K562 (cell line): ENCODE results near the gene DTWD2. TPM values are rescaled to one million over a fixed set of nuclear protein-coding genes. Genes with fewer than 3 reads are reported as not detected.

Experiments
- CBX8 ChIP-seq: fragments of 200-600 bp; sonication (generic); IDR thresholded peaks from 2 replicates; pipeline ENCODE4 v1.6.1; 2012; ENCODE audit warnings: borderline replicate concordance, mixed run types, low read depth, mild to moderate bottlenecking, moderate library complexity, mixed read lengths, low read length, control low read depth, inconsistent platforms; ENCODE audit not compliant: poor library complexity, severe bottlenecking; ENCODE audit errors: extremely low read depth
- DDX20 ChIP-seq: fragments of 450-650 bp; IDR thresholded peaks from 2 replicates; pipeline ENCODE4 v1.6.1; 2016; ENCODE audit warnings: missing genetic modification characterization, low read depth, mild to moderate bottlenecking, missing compliant biosample characterization, moderate library complexity
- ESRRA ChIP-seq: fragments of 450-650 bp; IDR thresholded peaks from 2 replicates; pipeline ENCODE4 v1.6.1; 2014; ENCODE audit warnings: low read depth, mild to moderate bottlenecking, moderate library complexity, borderline replicate concordance
- GTF2F1 ChIP-seq: IDR thresholded peaks from 2 replicates; pipeline ENCODE4 v1.6.1; 2011; ENCODE audit warnings: low read depth, low read length, improper control_type of control experiment
- MCM7 ChIP-seq, 2 experiments: fragments of 450-650 bp; IDR thresholded peaks; 2 replicates each; pipeline ENCODE4 v1.6.1; 2016 to 2018
- MED1 ChIP-seq: sonication (generic); formaldehyde crosslinking; IDR thresholded peaks from 2 replicates; pipeline ENCODE4 v1.8.1; 2023; ENCODE audit warnings: missing genetic modification reagents, borderline replicate concordance
- NR4A1 ChIP-seq, 2 experiments: fragments of 250-450 bp in 1 of 2; fragments of 450-650 bp in 1 of 2; sonication (Bioruptor Pico) in 1 of 2; IDR thresholded peaks; 2 replicates each; pipeline versions ENCODE4 v1.4.0 to v1.6.1; 2016 to 2020; ENCODE audit warnings: mild to moderate bottlenecking in 2 of 2, missing compliant biosample characterization in 1 of 2, missing genetic modification characterization in 1 of 2, moderate library complexity in 1 of 2
- RBBP5 ChIP-seq: fragments of 200-600 bp; sonication (generic); IDR thresholded peaks from 2 replicates; pipeline ENCODE4 v1.6.1; 2012; ENCODE audit warnings: borderline replicate concordance, mild to moderate bottlenecking, low read length, control low read depth, inconsistent platforms; ENCODE audit not compliant: insufficient read depth, poor library complexity, severe bottlenecking
- SRSF7 ChIP-seq: fragments of 200-400 bp; formaldehyde crosslinking; optimal IDR thresholded peaks from 2 replicates; pipeline ENCODE3; 2017; ENCODE audit warnings: mild to moderate bottlenecking, low read depth, low read length
- ZZZ3 ChIP-seq: fragments of 450-650 bp; IDR thresholded peaks from 2 replicates; pipeline ENCODE4 v1.6.1; 2016; ENCODE audit warnings: antibody characterized with exemption, mild to moderate bottlenecking, moderate library complexity
- polyA plus RNA-seq, 8 experiments: library from polyadenylated mRNA; depleted of rRNA in 4 of 8; stranded (reverse) in 5 of 8; unstranded in 3 of 8; fragments of >200 nt; fragmentation: Nextera tagmentation in 2 of 8; fragmentation: Illumina TruSeq in 1 of 8; extraction: Ambion mirVana in 2 of 8; extraction: Trizol in 1 of 8; gene quantifications; 2 replicates each; pipeline versions ENCODE4 v1.2.1 to v1.2.3, GENCODE V29; 2011 to 2014; ENCODE audit warnings: inconsistent platforms in 1 of 8, missing spikeins in 1 of 8
- total RNA-seq, 7 experiments: library from RNA; depleted of rRNA in 6 of 7; stranded (reverse); fragments of >200 nt in 6 of 7; fragmentation: Illumina TruSeq in 2 of 7; extraction: Trizol in 2 of 7; gene quantifications; 2 replicates each; pipeline versions ENCODE4 v1.2.1 to v1.2.3, GENCODE V29; 2011 to 2021; ENCODE audit warnings: low replicate concordance in 1 of 7
- TF ChIP-seq, protein P1 (sequence below): fragments of 250-450 bp; sonication (Bioruptor Pico); IDR thresholded peaks from 2 replicates; pipeline ENCODE4 v1.5.0; 2020; ENCODE audit warnings: mild to moderate bottlenecking, borderline replicate concordance
- TF ChIP-seq, protein P2 (sequence below): fragments of 250-450 bp; sonication (Bioruptor Pico); IDR thresholded peaks from 2 replicates; pipeline ENCODE4 v1.4.0; 2020; ENCODE audit warnings: mild to moderate bottlenecking, moderate library complexity

Gene DTWD2
- total and polyA plus RNA-seq, 9 of the 15 experiments (the other 6 are each of a cell fraction or from before 2014, with no cell fraction given): 0.99 to 10.8 (median 4.1) TPM

DNA sequence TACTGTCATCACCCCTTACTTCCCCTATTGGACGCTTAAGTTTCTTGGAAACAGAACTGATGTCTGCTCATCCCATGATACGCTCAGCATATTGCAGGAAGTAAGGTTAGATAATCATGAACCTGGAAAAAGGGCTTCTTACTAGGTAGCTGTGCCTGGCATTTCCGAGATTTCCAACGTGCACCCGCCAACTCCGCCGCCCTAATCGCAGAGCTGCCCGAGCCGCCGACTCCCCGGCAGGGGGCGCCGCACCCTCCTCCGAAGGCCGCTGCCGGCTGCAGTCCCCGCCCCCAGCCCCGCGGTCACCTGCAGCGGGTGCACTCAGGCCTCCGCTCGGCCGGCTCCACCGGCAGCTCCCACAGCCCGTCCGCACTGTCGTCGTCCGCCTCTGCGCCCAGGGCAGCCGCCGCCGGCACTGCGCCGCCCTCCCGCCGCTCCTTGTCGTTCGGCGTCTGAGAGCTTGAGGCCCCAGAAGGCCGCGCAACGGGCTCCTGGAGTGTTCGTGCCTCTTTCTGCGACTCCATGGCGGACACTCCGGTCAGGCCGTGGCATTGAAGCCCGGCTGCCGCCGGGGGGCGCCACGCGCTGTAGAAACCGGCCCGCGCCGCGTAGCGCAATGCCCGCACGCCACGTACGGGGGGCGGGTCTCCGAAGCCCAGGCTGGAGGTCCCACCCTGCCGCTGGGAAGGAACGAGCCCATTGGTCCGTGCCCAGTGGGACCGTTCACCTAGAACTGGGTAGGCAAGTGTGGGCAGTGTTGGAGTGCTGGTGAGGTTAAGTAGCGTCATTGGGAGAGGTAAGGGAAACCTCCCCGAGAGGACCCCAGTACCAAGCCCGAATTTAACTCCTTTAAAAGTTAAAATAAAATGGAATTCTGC, at the start of gene DTWD2 (continued):
- no peak for TF ChIP-seq GTF2F1
- no peak for TF ChIP-seq MED1 (CRISPR knock-in tag)
- TF ChIP-seq NR4A1 (CRISPR knock-in tag; IDR thresholded peaks at IDR 0.05): 0 out of 2 replicates have a peak, but pooled peaks have one; percentile 64
- 0 out of 2 replicates have a peak, but pooled peaks have one; percentile 29 for TF ChIP-seq NR4A1 (tag; IDR thresholded peaks at IDR 0.05)
- peak; percentile 88 for TF ChIP-seq RBBP5
- peak; percentile 73 for TF ChIP-seq ESRRA
- TF ChIP-seq DDX20 (tag): no peak
- TF ChIP-seq CBX8: no peak
- no peak for TF ChIP-seq SRSF7
- TF ChIP-seq MCM7 (IDR thresholded peaks at IDR 0.05): no peak
- TF ChIP-seq, protein P1, sequence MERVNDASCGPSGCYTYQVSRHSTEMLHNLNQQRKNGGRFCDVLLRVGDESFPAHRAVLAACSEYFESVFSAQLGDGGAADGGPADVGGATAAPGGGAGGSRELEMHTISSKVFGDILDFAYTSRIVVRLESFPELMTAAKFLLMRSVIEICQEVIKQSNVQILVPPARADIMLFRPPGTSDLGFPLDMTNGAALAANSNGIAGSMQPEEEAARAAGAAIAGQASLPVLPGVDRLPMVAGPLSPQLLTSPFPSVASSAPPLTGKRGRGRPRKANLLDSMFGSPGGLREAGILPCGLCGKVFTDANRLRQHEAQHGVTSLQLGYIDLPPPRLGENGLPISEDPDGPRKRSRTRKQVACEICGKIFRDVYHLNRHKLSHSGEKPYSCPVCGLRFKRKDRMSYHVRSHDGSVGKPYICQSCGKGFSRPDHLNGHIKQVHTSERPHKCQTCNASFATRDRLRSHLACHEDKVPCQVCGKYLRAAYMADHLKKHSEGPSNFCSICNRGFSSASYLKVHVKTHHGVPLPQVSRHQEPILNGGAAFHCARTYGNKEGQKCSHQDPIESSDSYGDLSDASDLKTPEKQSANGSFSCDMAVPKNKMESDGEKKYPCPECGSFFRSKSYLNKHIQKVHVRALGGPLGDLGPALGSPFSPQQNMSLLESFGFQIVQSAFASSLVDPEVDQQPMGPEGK (CRISPR knock-in tag): no peak
- TF ChIP-seq ZZZ3: no peak
- TF ChIP-seq, protein P2, sequence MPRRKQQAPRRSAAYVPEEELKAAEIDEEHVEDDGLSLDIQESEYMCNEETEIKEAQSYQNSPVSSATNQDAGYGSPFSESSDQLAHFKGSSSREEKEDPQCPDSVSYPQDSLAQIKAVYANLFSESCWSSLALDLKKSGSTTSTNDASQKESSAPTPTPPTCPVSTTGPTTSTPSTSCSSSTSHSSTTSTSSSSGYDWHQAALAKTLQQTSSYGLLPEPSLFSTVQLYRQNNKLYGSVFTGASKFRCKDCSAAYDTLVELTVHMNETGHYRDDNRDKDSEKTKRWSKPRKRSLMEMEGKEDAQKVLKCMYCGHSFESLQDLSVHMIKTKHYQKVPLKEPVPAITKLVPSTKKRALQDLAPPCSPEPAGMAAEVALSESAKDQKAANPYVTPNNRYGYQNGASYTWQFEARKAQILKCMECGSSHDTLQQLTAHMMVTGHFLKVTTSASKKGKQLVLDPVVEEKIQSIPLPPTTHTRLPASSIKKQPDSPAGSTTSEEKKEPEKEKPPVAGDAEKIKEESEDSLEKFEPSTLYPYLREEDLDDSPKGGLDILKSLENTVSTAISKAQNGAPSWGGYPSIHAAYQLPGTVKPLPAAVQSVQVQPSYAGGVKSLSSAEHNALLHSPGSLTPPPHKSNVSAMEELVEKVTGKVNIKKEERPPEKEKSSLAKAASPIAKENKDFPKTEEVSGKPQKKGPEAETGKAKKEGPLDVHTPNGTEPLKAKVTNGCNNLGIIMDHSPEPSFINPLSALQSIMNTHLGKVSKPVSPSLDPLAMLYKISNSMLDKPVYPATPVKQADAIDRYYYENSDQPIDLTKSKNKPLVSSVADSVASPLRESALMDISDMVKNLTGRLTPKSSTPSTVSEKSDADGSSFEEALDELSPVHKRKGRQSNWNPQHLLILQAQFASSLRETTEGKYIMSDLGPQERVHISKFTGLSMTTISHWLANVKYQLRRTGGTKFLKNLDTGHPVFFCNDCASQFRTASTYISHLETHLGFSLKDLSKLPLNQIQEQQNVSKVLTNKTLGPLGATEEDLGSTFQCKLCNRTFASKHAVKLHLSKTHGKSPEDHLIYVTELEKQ (CRISPR knock-in tag): no peak
